ENCODE measurements around the gene ARHGAP45.
A peak's percentile ranks its signal among the peaks of the same experiment; 100 is the strongest.

The ARHGAP45 gene

GRCh38 chr19:1101337-1101698 is 34.4 kb downstream of the ARHGAP45 start:
- H3K4me3 ChIP-seq (ENCODE audit: low read length): no peak overlapping the region
- no peak for TF ChIP-seq ZNF274 (IDR thresholded peaks at IDR 0.05; ENCODE audit: low read depth, low read length)

DNA sequence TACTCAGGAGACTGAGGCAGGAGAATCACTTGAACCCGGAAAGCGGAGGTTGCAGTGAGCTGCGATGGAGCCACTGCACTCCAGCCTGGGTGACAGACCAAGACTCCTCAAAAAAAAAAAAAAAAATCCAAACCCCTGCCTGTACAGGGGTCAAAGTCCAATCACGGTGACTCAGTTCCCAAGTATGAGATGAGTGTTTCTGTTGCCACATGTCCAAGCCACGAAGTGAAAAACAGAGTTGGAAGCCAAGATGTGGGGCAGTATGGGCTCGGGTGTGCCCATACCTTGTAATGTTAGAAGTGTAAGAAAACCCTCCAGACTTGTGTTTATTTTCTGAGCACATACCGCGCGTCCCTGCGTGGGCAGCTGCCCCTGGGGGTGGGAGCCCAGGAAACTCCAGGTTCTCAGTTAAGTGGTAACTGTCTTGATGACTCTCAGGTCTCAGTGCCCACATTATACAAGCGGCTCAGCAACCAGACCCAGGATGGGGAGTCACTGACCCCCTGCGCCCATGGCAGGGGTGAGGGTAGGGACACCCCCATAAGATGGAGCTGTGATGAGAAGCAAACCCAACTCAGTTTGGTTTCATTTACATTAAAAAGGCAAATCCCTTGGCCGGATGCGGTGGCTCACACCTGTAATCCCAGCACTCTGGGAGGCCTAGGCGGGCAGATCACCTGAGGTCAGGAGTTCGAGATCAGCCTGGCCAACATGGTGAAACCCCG is 35.6 kb downstream of the ARHGAP45 start:
- no peak for TF ChIP-seq ZNF274 (IDR thresholded peaks at IDR 0.05; ENCODE audit: low read depth, low read length)
- H3K4me3 ChIP-seq (ENCODE audit: low read length): no peak overlapping the region

- H3K4me3 ChIP-seq (ENCODE audit: low read length): peak overlapping the region; percentile 21; the same call in 1 of the 2 replicates
- TF ChIP-seq ZNF274 (IDR thresholded peaks at IDR 0.05; ENCODE audit: low read depth, low read length): no peak
Observed at GRCh38 chr19:1103132-1103707, 36.3 kb downstream of the ARHGAP45 start.

GRCh38 chr19:1103708-1104310 is 36.8 kb downstream of the ARHGAP45 start, which contains the start of gene GPX4:
GPX4 (plus strand) TSS chr19:1103994; CDS start chr19:1104044, 50 bp downstream.
- TF ChIP-seq ZNF274 (IDR thresholded peaks at IDR 0.05; ENCODE audit: low read depth, low read length): no peak
- peak within 1 kb of the TSS; percentile 85 for H3K4me3 ChIP-seq (ENCODE audit: low read length)

DNA sequence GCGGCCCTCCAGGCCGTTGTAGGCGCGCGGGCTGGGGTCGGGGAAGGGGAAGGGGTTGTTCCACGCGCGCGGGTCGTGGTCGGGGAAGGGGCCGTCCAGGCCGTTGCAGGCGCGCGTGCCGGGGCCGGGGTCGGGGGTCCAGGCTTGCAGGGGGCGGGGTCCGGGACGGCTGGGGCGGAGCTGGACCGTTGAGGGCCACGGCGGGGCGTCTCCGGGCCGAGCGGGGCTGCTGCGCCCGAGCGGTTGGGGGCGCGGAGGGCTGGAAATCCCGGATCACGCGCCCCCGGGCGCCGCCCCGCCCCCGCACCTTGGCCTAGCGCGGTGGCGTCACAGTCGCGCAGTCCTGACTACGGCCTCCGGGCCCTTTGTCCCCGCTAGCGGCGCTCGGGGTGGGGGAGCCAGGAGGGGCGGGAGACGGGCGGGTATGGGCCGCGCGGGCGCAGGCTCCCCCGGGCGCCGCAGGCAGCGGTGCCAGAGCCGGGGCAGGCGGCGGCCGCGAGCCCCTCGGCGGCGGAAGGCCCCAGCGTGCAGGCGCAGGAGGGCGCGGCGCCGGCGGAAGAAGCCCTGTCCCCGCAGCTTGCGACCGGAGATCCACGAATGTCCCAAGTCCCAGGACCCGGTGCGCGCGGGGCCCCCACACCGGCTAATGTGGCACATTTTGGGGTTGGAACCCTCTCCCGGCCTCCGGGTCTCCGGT is 37.5 kb downstream of the ARHGAP45 start:
- no peak for TF ChIP-seq ZNF274 (IDR thresholded peaks at IDR 0.05; ENCODE audit: low read depth, low read length)
- peak overlapping the region; percentile 85 for H3K4me3 ChIP-seq (ENCODE audit: low read length)

DNA sequence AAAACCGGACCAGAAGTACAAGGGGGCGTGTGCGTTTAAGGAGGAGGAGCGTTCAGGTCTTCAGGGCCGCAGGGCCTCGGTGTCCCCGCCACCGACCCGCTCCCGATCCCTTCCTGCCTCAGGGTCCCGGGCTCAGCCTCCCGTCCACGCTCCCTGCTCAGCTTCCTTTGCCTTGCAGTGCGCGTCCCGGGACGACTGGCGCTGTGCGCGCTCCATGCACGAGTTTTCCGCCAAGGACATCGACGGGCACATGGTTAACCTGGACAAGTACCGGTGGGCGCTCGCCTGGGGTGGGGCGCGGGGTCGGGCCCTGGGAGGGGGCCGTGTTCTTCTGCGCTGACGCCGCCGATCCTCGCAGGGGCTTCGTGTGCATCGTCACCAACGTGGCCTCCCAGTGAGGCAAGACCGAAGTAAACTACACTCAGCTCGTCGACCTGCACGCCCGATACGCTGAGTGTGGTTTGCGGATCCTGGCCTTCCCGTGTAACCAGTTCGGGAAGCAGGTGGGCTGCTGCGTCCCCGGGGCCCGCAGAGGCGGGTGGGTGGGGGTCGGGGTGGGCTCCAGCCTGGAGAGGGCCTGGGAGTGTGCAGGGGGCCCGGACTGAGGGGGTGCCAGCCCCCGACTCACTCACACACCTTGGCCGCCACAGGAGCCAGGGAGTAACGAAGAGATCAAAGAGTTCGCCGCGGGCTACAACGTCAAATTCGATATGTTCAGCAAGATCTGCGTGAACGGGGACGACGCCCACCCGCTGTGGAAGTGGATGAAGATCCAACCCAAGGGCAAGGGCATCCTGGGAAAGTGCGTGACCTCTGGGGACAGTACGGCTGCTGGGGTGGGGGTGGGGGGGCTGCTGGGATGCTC is 38.3 kb downstream of the ARHGAP45 start:
- TF ChIP-seq ZNF274 (IDR thresholded peaks at IDR 0.05; ENCODE audit: low read depth, low read length): no peak
- peak overlapping the region; percentile 85 for H3K4me3 ChIP-seq (ENCODE audit: low read length)

DNA sequence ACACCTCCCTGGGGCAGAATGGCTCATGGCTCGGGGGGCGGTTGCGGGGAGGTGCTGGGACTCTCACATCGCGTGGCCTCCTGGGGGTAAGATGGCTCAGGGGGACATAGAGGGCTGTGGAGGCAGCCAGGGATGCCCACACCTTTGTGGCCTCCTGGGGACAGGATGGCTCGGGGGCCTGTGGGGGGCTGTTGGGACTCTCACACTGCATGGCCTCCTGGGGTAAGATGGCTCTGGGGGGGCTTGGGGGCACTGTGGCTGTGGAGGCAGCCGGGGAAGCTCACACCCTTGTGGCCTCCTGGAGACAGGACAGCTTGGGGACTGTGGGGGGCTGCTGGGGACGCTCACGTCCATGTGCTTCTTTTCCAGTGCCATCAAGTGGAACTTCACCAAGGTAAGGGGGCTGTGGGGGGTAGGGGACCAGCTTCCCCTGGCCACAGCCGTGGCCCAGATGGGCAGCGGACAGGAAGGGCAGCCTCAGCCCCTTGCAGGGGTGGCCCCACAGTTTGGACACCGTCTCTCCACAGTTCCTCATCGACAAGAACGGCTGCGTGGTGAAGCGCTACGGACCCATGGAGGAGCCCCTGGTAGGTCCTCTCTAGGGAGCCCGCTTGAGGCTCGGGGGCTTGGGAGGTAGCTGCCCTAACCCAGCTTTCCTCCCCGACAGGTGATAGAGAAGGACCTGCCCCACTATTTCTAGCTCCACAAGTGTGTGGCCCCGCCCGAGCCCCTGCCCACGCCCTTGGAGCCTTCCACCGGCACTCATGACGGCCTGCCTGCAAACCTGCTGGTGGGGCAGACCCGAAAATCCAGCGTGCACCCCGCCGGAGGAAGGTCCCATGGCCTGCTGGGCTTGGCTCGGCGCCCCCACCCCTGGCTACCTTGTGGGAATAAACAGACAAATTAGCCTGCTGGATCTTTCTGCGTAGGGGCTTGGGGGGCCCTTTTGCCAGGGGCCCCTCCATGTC is 39.2 kb downstream of the ARHGAP45 start:
- H3K4me3 ChIP-seq (ENCODE audit: low read length): no peak overlapping the region
- TF ChIP-seq ZNF274 (IDR thresholded peaks at IDR 0.05; ENCODE audit: low read depth, low read length): no peak

DNA sequence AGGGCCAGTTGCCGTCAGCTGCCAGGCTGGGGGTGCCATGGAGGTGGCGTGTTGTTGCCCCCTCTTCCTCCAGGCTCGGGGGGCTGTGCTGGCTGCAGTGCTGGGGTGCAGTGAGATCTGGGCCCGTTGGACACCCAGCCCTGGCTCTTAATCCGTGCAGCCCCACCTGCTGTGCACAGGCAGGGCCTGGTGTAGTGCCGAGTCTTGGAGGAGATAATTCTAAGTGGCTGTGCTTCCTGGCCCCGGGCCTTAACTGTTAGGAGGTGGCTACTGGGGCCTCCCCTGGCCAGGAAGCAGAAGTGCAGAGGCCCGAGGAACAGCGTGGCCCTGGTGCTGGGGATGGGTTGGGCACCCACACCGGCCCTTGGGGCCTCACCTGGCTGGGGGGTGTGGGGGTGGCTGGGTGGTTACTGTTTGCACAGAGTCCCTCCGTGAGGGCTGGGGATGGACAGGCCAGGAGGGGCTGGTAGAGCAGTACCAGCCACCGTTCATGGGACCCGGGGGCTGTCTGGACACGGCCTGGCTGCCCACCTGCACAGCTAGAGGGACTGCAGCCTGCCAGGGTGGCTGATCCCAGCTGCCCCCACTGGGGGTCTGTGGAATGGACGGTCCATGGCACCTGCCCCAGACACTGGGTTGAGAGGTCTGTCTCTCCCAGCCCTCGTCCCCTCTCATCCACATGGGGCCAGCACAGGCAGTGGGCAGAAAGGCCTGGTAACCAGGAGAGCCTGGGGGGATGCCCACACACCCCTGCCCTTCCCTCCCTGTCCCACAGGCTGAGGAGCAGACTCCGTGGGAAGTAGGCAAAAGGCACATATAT is 40.1 kb downstream of the ARHGAP45 start:
- no peak overlapping the region for H3K4me3 ChIP-seq (ENCODE audit: low read length)
- no peak for TF ChIP-seq ZNF274 (IDR thresholded peaks at IDR 0.05; ENCODE audit: low read depth, low read length)

- H3K4me3 ChIP-seq (ENCODE audit: low read length): no peak overlapping the region
- TF ChIP-seq ZNF274 (IDR thresholded peaks at IDR 0.05; ENCODE audit: low read depth, low read length): no peak
Observed at GRCh38 chr19:1107661-1108261, 40.8 kb downstream of the ARHGAP45 start.

- no peak overlapping the region for H3K4me3 ChIP-seq (ENCODE audit: low read length)
- no peak for TF ChIP-seq ZNF274 (IDR thresholded peaks at IDR 0.05; ENCODE audit: low read depth, low read length)
Observed at GRCh38 chr19:1108291-1109031, 41.5 kb downstream of the ARHGAP45 start.

DNA sequence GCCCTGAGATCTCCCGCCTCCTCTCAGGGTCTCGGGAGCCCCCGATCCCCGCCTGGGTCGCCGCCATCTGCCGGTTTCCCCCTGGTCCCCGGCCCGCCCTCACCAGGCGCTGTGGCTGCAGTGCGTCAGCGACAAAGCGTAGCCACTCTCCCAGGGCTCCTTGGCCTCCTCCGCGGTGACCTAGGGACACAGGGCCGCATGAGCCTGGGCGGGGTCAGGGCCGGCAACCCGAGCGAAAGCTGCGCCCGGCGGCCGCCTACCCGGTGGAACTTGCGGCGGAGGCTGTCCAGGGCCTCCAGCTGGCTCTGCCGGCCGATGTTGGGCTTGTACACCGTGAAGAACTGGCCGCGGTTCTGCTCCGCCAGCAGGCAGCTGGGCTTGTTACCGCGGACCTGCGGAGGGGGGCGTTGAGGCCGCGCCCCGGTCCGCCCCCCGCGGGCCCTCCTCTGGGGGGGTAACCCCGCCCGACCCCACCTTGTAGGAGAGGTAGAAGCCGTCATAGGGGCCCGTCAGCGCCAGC is 42.1 kb downstream of the ARHGAP45 start:
- no peak for TF ChIP-seq ZNF274 (IDR thresholded peaks at IDR 0.05; ENCODE audit: low read depth, low read length)
- H3K4me3 ChIP-seq (ENCODE audit: low read length): no peak overlapping the region

Measured in GM08714 (cell line).